HG02870 (cell line): Measurements from ENCODE around the gene PDCL2.
"Not testable (repeated sequence)": the region's sequence is repeated elsewhere in the genome, so short reads cannot be mapped to it uniquely, and the experiment has no call there.

ENCODE experiments used
- ATAC-seq: cut with Tn5 transposase; IDR thresholded peaks from one replicate; pipeline ENCODE4 v1.9.1; 2021; ENCODE audit warnings: mild to moderate bottlenecking, moderate library complexity; ENCODE audit not compliant: unreplicated experiment

PDCL2 gene

GRCh38 chr4:55598641-55599040 is 6.6 kb upstream of the PDCL2 start:
- ATAC-seq = no peak

DNA sequence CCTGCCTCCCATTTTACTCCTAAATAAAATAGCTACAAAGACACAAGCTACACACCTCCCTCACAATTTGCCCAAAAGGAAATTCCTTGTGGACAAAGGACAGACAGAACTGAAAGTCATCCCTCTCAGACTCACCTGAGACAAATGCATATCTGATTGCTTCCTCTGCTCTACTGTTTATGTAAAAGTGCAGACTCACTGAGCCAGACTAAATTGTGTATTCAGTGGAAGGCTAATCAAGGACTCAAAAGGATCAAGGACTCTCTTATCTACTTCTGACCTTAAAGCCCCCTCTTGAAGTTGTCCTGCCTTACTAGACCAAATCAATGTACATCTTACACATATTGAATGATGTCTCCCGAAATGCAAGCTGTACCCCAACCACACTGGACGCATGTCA is 3.9 kb downstream of the PDCL2 start:
- ATAC-seq = no peak

DNA sequence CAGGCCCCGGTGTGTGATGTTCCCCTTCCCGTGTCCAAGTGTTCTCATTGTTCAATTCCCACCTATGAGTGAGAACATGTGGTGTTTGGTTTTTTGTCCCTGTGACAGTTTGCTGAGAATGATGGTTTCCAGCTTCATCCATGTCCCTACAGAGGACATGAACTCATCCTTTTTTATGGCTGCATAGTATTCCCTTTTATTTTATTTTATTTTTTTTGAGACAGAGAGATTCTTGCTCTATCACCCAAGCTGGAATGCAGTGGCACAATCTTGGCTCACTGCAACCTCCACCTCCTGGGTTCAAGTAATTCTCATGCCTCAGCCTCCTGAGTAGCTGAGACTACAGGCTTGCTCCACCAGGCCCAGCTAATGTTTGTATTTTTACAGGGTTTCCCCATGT is 9.3 kb downstream of the PDCL2 start:
- ATAC-seq = not testable (repeated sequence)

DNA sequence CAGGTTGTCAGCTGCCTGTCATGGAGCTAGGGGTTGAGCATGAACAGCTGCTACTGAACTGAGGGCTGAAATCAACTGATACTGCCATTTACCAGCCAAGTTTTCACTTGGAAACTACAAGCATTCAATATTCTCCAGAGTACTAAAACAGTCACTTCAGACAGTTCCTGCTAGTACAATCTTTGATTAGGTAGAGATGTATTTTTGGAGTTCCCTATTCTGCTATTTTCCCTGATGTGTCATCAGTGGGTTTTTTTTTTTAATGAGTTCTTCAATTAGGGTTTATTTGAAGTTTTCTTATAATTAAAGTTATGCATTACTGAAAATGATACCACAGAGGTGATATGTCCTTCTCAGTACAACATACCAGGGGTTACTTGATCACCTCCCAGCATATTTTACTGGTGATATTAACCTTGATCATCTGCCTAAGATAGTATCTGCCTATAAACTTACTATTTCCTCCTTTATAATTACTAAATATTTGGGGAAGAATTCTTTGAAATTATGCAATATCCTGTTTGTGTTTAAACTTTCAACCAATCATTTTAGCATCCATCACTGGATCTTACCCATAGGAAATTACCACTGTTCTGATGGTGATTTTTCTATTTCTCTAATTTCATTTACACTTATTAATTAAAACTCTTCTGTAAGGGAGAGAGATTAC is 13.6 kb downstream of the PDCL2 start:
- no peak for ATAC-seq

- no peak for ATAC-seq
Measured at GRCh38 chr4:55575513-55575912, 16.5 kb downstream of the PDCL2 start.

- no peak for ATAC-seq
Measured at GRCh38 chr4:55574252-55574651, 17.8 kb downstream of the PDCL2 start.

GRCh38 chr4:55571806-55572205 is 20.2 kb downstream of the PDCL2 start:
- ATAC-seq = no peak

GRCh38 chr4:55568905-55569504 is 23.0 kb downstream of the PDCL2 start:
- ATAC-seq = no peak

GRCh38 chr4:55561889-55562288 is 30.2 kb downstream of the PDCL2 start:
- ATAC-seq = peak; percentile 100

- ATAC-seq = no peak
Measured at GRCh38 chr4:55560096-55560495, 31.9 kb downstream of the PDCL2 start.

GRCh38 chr4:55554453-55555030 is 37.5 kb downstream of the PDCL2 start:
- no peak for ATAC-seq

DNA sequence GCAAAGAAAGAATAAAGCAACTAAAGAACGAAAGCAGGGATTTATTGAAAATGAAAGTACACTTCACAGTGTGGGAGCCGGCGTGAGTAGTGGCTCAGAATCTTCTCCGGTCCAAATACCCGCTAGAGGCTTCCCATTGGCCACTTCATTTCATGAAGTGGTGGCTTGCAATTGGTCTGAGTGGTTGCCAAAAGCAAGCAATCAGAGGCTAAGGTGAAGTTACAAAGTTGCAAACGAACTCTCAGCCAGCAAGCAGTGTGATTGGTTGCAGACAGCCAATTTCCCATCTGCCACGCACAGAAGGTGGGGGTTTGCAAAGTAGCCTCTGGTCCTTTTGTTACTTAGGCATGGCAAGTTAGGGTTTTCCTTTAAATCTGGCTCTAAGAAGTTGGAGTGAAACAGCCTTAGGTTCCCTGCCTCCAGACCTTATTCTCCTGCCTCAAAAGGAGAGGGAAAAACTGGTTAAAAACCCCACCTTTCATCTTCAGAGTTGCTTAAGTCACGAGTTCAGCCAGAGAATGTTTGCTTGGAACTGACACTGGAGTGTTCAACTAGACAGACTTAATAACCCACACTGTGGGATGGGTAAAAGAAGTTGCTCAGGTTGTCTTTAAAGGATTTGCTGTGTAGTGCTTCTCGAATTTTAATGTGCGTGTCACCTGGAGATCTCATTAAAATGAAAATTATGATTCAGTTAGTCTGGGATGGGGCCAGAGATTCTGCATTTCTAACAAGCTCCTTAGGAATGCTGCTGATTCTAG is 38.4 kb downstream of the PDCL2 start:
- no peak for ATAC-seq

DNA sequence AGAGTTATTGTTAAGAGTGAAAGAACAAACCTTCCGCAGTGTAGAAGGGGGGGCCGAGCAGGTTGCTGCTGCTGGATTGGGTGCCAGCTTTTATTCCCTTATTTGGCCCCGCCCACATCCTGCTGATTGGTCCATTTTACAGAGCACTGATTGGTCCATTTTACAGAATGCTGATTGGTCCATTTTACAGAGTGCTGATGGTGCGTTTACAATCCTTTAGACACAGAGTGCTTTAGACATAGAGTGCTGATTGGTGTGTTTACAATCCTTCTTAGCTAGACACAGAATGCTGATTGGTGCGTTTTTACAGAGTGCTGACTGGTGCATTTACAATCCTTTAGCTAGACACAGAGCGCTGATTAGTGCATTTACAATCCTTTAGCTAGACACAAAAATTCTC is 40.1 kb downstream of the PDCL2 start:
- not testable (repeated sequence) for ATAC-seq

DNA sequence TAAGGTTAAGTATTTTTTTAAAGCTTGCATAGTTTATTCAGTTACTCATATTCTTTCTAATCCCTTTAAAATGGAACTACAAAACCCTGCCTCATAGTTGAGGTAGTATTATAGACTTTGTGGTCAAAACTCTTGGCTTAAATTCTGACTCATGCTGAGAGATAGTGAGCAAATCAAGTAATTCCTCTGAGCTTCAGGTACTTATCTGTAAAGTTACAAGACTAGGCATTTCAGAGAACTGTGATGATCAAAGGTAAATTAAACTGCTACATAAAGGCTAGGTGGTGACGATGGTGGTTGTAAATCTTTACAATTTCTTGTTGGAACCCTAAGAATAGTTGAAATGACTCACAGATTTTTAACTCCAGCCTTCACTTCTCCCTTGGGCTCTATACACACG is 42.2 kb downstream of the PDCL2 start:
- no peak for ATAC-seq

- no peak for ATAC-seq
Measured at GRCh38 chr4:55547918-55548317, 44.1 kb downstream of the PDCL2 start.

DNA sequence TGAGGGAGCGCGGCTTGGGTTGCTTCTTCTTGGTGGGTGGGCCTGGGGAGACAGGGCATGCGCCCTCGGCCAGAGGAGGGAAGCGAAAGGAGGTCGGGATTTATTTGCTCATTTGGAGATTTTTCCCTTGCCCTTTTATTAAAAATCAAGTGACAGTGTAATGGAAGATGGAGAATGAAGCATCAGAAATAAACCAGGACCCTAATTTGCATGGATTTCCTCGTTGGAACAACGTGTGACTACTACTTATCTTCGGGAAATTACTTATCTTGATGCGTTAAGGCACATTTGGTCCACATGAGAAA is 44.6 kb downstream of the PDCL2 start:
- no peak for ATAC-seq

- peak; percentile 68 for ATAC-seq
Measured at GRCh38 chr4:55546756-55547465, 45.1 kb downstream of the PDCL2 start, which contains the start of gene CLOCK. Gene CLOCK, minus strand, starts transcription at chr4:55546909. Its CDS starts 64,124 bp downstream, at chr4:55482785.

DNA sequence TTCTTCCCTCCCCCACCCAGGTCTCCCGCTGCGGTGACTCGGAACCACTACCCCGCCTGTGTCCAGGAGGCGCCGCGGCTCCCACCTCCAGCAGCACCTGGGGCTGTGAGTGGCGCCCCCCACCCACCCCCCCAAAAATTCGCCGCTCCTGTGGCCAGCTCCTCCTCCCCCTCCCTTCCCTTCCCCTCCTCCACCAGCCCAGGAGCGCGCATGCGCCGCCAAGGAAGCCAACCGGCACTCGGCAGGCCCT is 45.6 kb downstream of the PDCL2 start:
- peak; percentile 39 for ATAC-seq

DNA sequence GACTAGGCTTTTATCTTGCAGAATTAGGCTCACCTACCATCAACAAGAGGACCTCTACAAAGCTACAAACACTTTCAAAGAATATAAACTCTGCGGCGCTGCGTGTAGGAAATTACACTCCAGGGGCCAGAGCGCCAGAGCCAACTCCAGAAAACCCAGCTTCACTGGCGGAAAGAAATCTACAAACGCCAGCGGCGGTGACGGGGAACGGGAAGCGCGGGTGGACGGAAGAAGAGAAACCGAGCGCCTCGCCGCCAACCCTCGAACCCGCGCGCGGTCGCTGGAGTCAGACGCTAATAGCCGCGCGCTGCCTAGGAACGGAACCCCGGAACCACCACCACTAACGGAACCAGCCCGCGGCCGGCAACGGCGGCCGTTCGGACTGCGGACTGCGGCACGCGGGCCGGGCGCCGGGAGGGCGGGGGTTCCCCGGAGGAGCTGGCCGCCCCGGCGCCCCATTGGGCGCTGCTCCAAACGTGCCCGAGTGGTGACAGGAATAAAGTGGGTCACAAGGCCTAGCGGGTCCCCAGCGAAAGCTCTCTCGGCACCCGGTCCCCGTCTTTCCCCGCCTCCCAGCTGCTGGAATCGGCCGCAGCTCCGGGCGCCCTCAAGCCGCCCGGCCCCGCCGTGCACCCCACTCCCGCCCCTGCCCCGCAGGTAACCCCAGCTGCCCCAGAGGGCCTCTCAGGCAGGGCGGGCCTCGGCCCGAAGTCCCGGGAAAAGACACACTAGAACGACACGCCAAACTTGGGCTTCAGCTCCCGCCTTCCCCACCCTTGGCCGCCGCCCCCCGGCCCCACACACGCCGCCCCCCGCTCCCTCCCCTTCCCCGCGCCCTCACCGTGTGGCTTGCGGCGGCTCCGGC is 46.2 kb downstream of the PDCL2 start:
- ATAC-seq = peak; percentile 41

DNA sequence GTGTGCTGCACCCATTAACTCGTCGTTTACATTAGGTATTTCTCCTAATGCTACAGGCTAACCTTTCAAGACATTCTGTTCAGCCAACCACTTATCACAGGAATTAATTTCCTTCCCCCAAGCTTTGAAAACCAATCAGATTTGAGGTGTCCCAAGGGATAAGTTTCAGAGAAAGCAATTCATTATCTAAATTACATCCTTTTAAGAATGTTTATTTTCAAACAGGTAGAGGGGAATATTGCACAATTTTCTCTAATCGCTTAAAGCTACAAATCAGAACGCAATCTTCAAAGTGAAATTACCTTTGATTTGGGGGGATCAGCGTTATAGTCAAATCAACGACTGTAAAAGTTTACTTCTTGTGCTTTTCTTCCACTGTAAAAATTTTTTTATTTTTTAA is 46.9 kb downstream of the PDCL2 start:
- ATAC-seq = no peak

- no peak for ATAC-seq
Measured at GRCh38 chr4:55543858-55544257, 48.2 kb downstream of the PDCL2 start.
